BLaER1 (cell line): Measurements from ENCODE around the gene PRKCI.

Source experiments
- H3K27ac ChIP-seq: shearing (Covaris generic); formaldehyde crosslinking; 2 replicates; pipeline ENCODE4 v1.8.1; 2022
- H3K27me3 ChIP-seq: shearing (Covaris generic); formaldehyde crosslinking; 2 replicates; pipeline ENCODE4 v1.8.1; 2022
- H3K36me3 ChIP-seq: shearing (Covaris generic); formaldehyde crosslinking; 2 replicates; pipeline ENCODE4 v1.8.1; 2022
- H3K4me1 ChIP-seq: shearing (Covaris generic); formaldehyde crosslinking; 2 replicates; pipeline ENCODE4 v1.8.1; 2022
- H3K4me2 ChIP-seq: shearing (Covaris generic); formaldehyde crosslinking; 2 replicates; pipeline ENCODE4 v1.8.1; 2022
- H3K4me3 ChIP-seq: shearing (Covaris generic); formaldehyde crosslinking; 2 replicates; pipeline ENCODE4 v1.8.1; 2022
- H3K9ac ChIP-seq: shearing (Covaris generic); formaldehyde crosslinking; 2 replicates; pipeline ENCODE4 v1.8.1; 2022
- H3K9me3 ChIP-seq: shearing (Covaris generic); formaldehyde crosslinking; 2 replicates; pipeline ENCODE4 v1.8.1; 2022
- H4K20me1 ChIP-seq: shearing (Covaris generic); formaldehyde crosslinking; 2 replicates; pipeline ENCODE4 v1.8.1; 2022
- Cebpa-rat ChIP-seq: shearing (Covaris generic); IDR thresholded peaks from 2 replicates; pipeline ENCODE4 v1.8.1; 2022

Gene PRKCI

GRCh38 chr3:170222647-170223541 lies 670 bp downstream of the PRKCI start:
- Histone ChIP-seq H3K27me3 (no peaks in the 10 kb centered on the region), H3K9ac (peak overlapping the region; percentile 94), H3K4me1 (peaks cover 18% of the 10 kb centered on the region), H3K4me3 (peak overlapping the region; percentile 92), H3K4me2 (peak overlapping the region; percentile 89), H3K36me3 (no peaks in the 10 kb centered on the region), H3K27ac (peak overlapping the region; percentile 98), H4K20me1 (peaks cover 34% of the 10 kb centered on the region), H3K9me3 (0 out of 2 replicates have a peak, but pooled peaks cover 4% of the 10 kb centered on the region)
- no peak for TF ChIP-seq Cebpa-rat

GRCh38 chr3:170225166-170225565 lies 2.9 kb downstream of the PRKCI start:
- no peak overlapping the region for H3K4me3 ChIP-seq
- H3K9ac ChIP-seq = no peak overlapping the region
- no peak overlapping the region for H3K4me2 ChIP-seq
- no peaks in the 10 kb centered on the region for H3K27me3 ChIP-seq
- no peak for TF ChIP-seq Cebpa-rat
- H3K4me1 ChIP-seq = peaks cover 18% of the 10 kb centered on the region
- no peaks in the 10 kb centered on the region for H3K36me3 ChIP-seq
- peaks cover 50% of the 10 kb centered on the region for H4K20me1 ChIP-seq
- H3K9me3 ChIP-seq = peaks cover 1% of the 10 kb centered on the region; the same call in 1 of the 2 replicates
- no peak overlapping the region for H3K27ac ChIP-seq

GRCh38 chr3:170226426-170226960 lies 4.3 kb downstream of the PRKCI start:
- no peak overlapping the region for H3K4me2 ChIP-seq
- H3K9me3 ChIP-seq = peaks cover 5% of the 10 kb centered on the region; the same call in 1 of the 2 replicates
- H3K27ac ChIP-seq = no peak overlapping the region
- H3K4me3 ChIP-seq = no peak overlapping the region
- H3K27me3 ChIP-seq = no peaks in the 10 kb centered on the region
- peaks cover 50% of the 10 kb centered on the region for H4K20me1 ChIP-seq
- H3K4me1 ChIP-seq = peaks cover 17% of the 10 kb centered on the region
- H3K9ac ChIP-seq = no peak overlapping the region
- TF ChIP-seq Cebpa-rat = no peak
- H3K36me3 ChIP-seq = no peaks in the 10 kb centered on the region; the same call in 1 of the 2 replicates

- TF ChIP-seq Cebpa-rat = no peak
- Histone ChIP-seq H3K27me3 (no peaks in the 10 kb centered on the region), H4K20me1 (peaks cover 57% of the 10 kb centered on the region), H3K9me3 (peaks cover 5% of the 10 kb centered on the region; the same call in 1 of the 2 replicates), H3K9ac (no peak overlapping the region), H3K36me3 (no peaks in the 10 kb centered on the region; the same call in 1 of the 2 replicates), H3K4me1 (peaks cover 28% of the 10 kb centered on the region), H3K27ac (no peak overlapping the region), H3K4me2 (no peak overlapping the region), H3K4me3 (no peak overlapping the region)
Observed at GRCh38 chr3:170228093-170228766, 6.0 kb downstream of the PRKCI start.

GRCh38 chr3:170232266-170232665 lies 10.0 kb downstream of the PRKCI start:
- H3K27me3 ChIP-seq = no peaks in the 10 kb centered on the region
- H3K36me3 ChIP-seq = peaks cover 19% of the 10 kb centered on the region
- H3K4me3 ChIP-seq = no peak overlapping the region
- peaks cover 5% of the 10 kb centered on the region; the same call in 1 of the 2 replicates for H3K9me3 ChIP-seq
- no peak for TF ChIP-seq Cebpa-rat
- H3K27ac ChIP-seq = peak overlapping the region; percentile 35; the same call in 1 of the 2 replicates
- H3K9ac ChIP-seq = no peak overlapping the region
- peaks cover 36% of the 10 kb centered on the region for H4K20me1 ChIP-seq
- H3K4me1 ChIP-seq = peaks cover 17% of the 10 kb centered on the region
- H3K4me2 ChIP-seq = peak overlapping the region; percentile 54

GRCh38 chr3:170233530-170233929 lies 11.3 kb downstream of the PRKCI start:
- Histone ChIP-seq H3K9ac (no peak overlapping the region), H3K4me2 (no peak overlapping the region), H3K36me3 (peaks cover 29% of the 10 kb centered on the region), H4K20me1 (peaks cover 24% of the 10 kb centered on the region), H3K4me1 (peaks cover 17% of the 10 kb centered on the region), H3K27me3 (no peaks in the 10 kb centered on the region), H3K4me3 (no peak overlapping the region), H3K9me3 (peaks cover 5% of the 10 kb centered on the region; the same call in 1 of the 2 replicates), H3K27ac (no peak overlapping the region)
- TF ChIP-seq Cebpa-rat = peak; percentile 30; the same call in 1 of the 2 replicates

- TF ChIP-seq Cebpa-rat = no peak
- H3K9ac ChIP-seq = no peak overlapping the region
- peaks cover 61% of the 10 kb centered on the region for H3K36me3 ChIP-seq
- no peaks in the 10 kb centered on the region for H3K9me3 ChIP-seq
- H3K27me3 ChIP-seq = no peaks in the 10 kb centered on the region
- H3K27ac ChIP-seq = no peak overlapping the region
- H4K20me1 ChIP-seq = no peaks in the 10 kb centered on the region
- H3K4me2 ChIP-seq = no peak overlapping the region
- H3K4me3 ChIP-seq = no peak overlapping the region
- no peaks in the 10 kb centered on the region for H3K4me1 ChIP-seq
Observed at GRCh38 chr3:170240142-170240541, 17.9 kb downstream of the PRKCI start.

GRCh38 chr3:170240671-170241070 lies 18.4 kb downstream of the PRKCI start:
- no peaks in the 10 kb centered on the region for H4K20me1 ChIP-seq
- no peak overlapping the region for H3K4me3 ChIP-seq
- no peaks in the 10 kb centered on the region for H3K4me1 ChIP-seq
- H3K36me3 ChIP-seq = peaks cover 62% of the 10 kb centered on the region
- no peak overlapping the region for H3K9ac ChIP-seq
- TF ChIP-seq Cebpa-rat = no peak
- no peak overlapping the region for H3K4me2 ChIP-seq
- no peaks in the 10 kb centered on the region for H3K9me3 ChIP-seq
- H3K27ac ChIP-seq = no peak overlapping the region
- no peaks in the 10 kb centered on the region for H3K27me3 ChIP-seq

GRCh38 chr3:170244576-170244975 lies 22.4 kb downstream of the PRKCI start:
- Histone ChIP-seq H3K4me1 (no peaks in the 10 kb centered on the region), H3K9ac (no peak overlapping the region), H3K4me2 (no peak overlapping the region), H3K27ac (no peak overlapping the region), H3K27me3 (no peaks in the 10 kb centered on the region), H3K9me3 (no peaks in the 10 kb centered on the region), H4K20me1 (no peaks in the 10 kb centered on the region), H3K36me3 (peaks cover 42% of the 10 kb centered on the region), H3K4me3 (no peak overlapping the region)
- TF ChIP-seq Cebpa-rat = no peak
